Neural crest cell (in vitro differentiated cells): ENCODE results near the gene APMAP. TPM values are rescaled to one million over a fixed set of nuclear protein-coding genes. Genes with fewer than 3 reads are reported as not detected.

ENCODE experiments used
- DNase-seq: peaks from one replicate; pipeline ENCODE4 v3.0.0; 2021; ENCODE audit warnings: low read depth, mixed read lengths, low spot score
- H3K27ac Mint-ChIP-seq: one replicate; pipeline ENCODE4 v1.8.0; 2021; ENCODE audit warnings: mild to moderate bottlenecking, mixed read lengths; ENCODE audit not compliant: unreplicated experiment
- H3K27me3 Mint-ChIP-seq: 2 replicates; pipeline ENCODE4 v1.8.0; 2021; ENCODE audit warnings: low read depth, mild to moderate bottlenecking, mixed read lengths
- H3K36me3 Mint-ChIP-seq: 2 replicates; pipeline ENCODE4 v1.8.0; 2021; ENCODE audit warnings: low read depth, mild to moderate bottlenecking, mixed read lengths
- H3K4me1 Mint-ChIP-seq: 2 replicates; pipeline ENCODE4 v1.8.0; 2021; ENCODE audit warnings: mixed read lengths
- H3K4me3 Mint-ChIP-seq: one replicate; pipeline ENCODE4 v1.8.0; 2021; ENCODE audit warnings: mild to moderate bottlenecking, mixed read lengths
- H3K9me3 Mint-ChIP-seq: 2 replicates; pipeline ENCODE4 v1.8.0; 2021; ENCODE audit warnings: mixed read lengths
- CTCF ChIP-seq: fragments of 200-600 bp; sonication (generic); conservative IDR thresholded peaks from 2 replicates; pipeline ENCODE4 v1.5.0; 2021; ENCODE audit warnings: antibody characterized with exemption, mild to moderate bottlenecking
- total RNA-seq: library from RNA; stranded (reverse); gene quantifications from 2 replicates; pipeline ENCODE4 v1.2.1, GENCODE V29; 2021

APMAP gene
- total RNA-seq, 1 donor from 2014 or later = 88.6 TPM

- H3K27me3 Mint-ChIP-seq = no peaks in the 10 kb centered on the region
- H3K27ac Mint-ChIP-seq = no peak overlapping the region
- DNase-seq = no peak
- no peaks in the 10 kb centered on the region for H3K36me3 Mint-ChIP-seq
- peaks cover 5% of the 10 kb centered on the region for H3K9me3 Mint-ChIP-seq
- no peaks in the 10 kb centered on the region for H3K4me1 Mint-ChIP-seq
- no peak overlapping the region for H3K4me3 Mint-ChIP-seq
- TF ChIP-seq CTCF = no peak
These were observed 55.8 kb downstream of the APMAP start for GRCh38 chr20:24936526-24937407.

GRCh38 chr20:24935766-24936525, 56.6 kb downstream of the APMAP start:
- Mint-ChIP-seq H3K27me3 (no peaks in the 10 kb centered on the region), H3K9me3 (peaks cover 5% of the 10 kb centered on the region)

GRCh38 chr20:24935140-24935539, 57.4 kb downstream of the APMAP start:
- Mint-ChIP-seq H3K27me3 (no peaks in the 10 kb centered on the region), H3K4me3 (no peak overlapping the region), H3K9me3 (no peaks in the 10 kb centered on the region), H3K4me1 (peaks cover 3% of the 10 kb centered on the region), H3K36me3 (no peaks in the 10 kb centered on the region), H3K27ac (no peak overlapping the region)
- no peak for TF ChIP-seq CTCF
- no peak for DNase-seq

More at GRCh38 chr20:24935766-24936525, 56.6 kb downstream of the APMAP start:
- TF ChIP-seq CTCF = no peak
- Mint-ChIP-seq H3K4me3 (no peak overlapping the region), H3K36me3 (no peaks in the 10 kb centered on the region), H3K27ac (no peak overlapping the region), H3K4me1 (no peaks in the 10 kb centered on the region)
- no peak for DNase-seq

- H3K27me3 Mint-ChIP-seq = no peaks in the 10 kb centered on the region
- no peak overlapping the region for H3K4me3 Mint-ChIP-seq
- peaks cover 8% of the 10 kb centered on the region for H3K4me1 Mint-ChIP-seq
- no peaks in the 10 kb centered on the region for H3K9me3 Mint-ChIP-seq
- no peaks in the 10 kb centered on the region for H3K36me3 Mint-ChIP-seq
- no peak for TF ChIP-seq CTCF
- no peak overlapping the region for H3K27ac Mint-ChIP-seq
- no peak for DNase-seq
These were observed 57.8 kb downstream of the APMAP start for GRCh38 chr20:24934716-24935115.

- Mint-ChIP-seq H3K4me3 (no peak overlapping the region), H3K36me3 (no peaks in the 10 kb centered on the region)
- DNase-seq = no peak
These were observed 58.4 kb downstream of the APMAP start for GRCh38 chr20:24934101-24934661.

More at GRCh38 chr20:24934101-24934661, 58.4 kb downstream of the APMAP start:
- Mint-ChIP-seq H3K27ac (no peak overlapping the region), H3K9me3 (no peaks in the 10 kb centered on the region), H3K27me3 (no peaks in the 10 kb centered on the region), H3K4me1 (peaks cover 11% of the 10 kb centered on the region)
- TF ChIP-seq CTCF = no peak
